Measurements from ENCODE around the gene FARS2. TPM values are rescaled to one million over a fixed set of nuclear protein-coding genes. Genes with fewer than 3 reads are reported as not detected.

Gene FARS2
- total and polyA plus RNA-seq, 2 donors (not counting 1 experiment from before 2014, with no cell fraction given), result 11.0 to 18.5 TPM

- no peak overlapping the region for H3K9ac ChIP-seq (ENCODE audit: insufficient read depth, low read length)
- no peak overlapping the region for H2AFZ ChIP-seq (ENCODE audit: low read length)
- peak overlapping the region in 1 of 4 experiments; percentile 24 for H3K4me3 ChIP-seq (replicated peaks in 1 of 4; ENCODE audit: control extremely low read depth in 1 of 4, insufficient read depth in 1 of 4, low read depth in 3 of 4, low read length in 4 of 4)
These were observed 237.2 kb downstream of the FARS2 start for GRCh38 chr6:5498579-5498899.

GRCh38 chr6:5499644-5500306 is 238.5 kb downstream of the FARS2 start:
- peaks cover 5% of the 10 kb centered on the region for H3K4me1 ChIP-seq (ENCODE audit: control insufficient read depth, extremely low read depth, insufficient read depth, low read length)
- no peaks in the 10 kb centered on the region for H3K36me3 ChIP-seq (ENCODE audit: control insufficient read depth, insufficient read depth, low read length)
- no peak overlapping the region for H2AFZ ChIP-seq (ENCODE audit: low read length)
- TF ChIP-seq, protein P1, sequence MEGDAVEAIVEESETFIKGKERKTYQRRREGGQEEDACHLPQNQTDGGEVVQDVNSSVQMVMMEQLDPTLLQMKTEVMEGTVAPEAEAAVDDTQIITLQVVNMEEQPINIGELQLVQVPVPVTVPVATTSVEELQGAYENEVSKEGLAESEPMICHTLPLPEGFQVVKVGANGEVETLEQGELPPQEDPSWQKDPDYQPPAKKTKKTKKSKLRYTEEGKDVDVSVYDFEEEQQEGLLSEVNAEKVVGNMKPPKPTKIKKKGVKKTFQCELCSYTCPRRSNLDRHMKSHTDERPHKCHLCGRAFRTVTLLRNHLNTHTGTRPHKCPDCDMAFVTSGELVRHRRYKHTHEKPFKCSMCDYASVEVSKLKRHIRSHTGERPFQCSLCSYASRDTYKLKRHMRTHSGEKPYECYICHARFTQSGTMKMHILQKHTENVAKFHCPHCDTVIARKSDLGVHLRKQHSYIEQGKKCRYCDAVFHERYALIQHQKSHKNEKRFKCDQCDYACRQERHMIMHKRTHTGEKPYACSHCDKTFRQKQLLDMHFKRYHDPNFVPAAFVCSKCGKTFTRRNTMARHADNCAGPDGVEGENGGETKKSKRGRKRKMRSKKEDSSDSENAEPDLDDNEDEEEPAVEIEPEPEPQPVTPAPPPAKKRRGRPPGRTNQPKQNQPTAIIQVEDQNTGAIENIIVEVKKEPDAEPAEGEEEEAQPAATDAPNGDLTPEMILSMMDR (conservative IDR thresholded peaks at IDR 0.05 in 1 of 2, IDR thresholded peaks at IDR 0.05 in 1 of 2; ENCODE audit: low read depth in 1 of 2, low read length in 2 of 2), result no peak
- no peak for TF ChIP-seq EZH2 (IDR thresholded peaks at IDR 0.05; ENCODE audit: low read length, missing control alignments)
- H3K9ac ChIP-seq (ENCODE audit: insufficient read depth, low read length), result no peak overlapping the region
- H3K4me3 ChIP-seq (replicated peaks in 1 of 4; ENCODE audit: control extremely low read depth in 1 of 4, insufficient read depth in 1 of 4, low read depth in 3 of 4, low read length in 4 of 4), result no peak overlapping the region
- H3K4me2 ChIP-seq (ENCODE audit: extremely low read depth, insufficient read depth, low read length), result no peak overlapping the region
- no peaks in the 10 kb centered on the region for H4K20me1 ChIP-seq (ENCODE audit: control insufficient read depth, extremely low read depth, insufficient read depth, low read length)
- no peaks in the 10 kb centered on the region for H3K79me2 ChIP-seq (ENCODE audit: control insufficient read depth, insufficient read depth, low read length)
- no peak overlapping the region for H3K27ac ChIP-seq (ENCODE audit: insufficient read depth, low read length)
- no peaks in the 10 kb centered on the region for H3K27me3 ChIP-seq (ENCODE audit: control insufficient read depth, insufficient read depth, low read length)
- peak; percentile 58 to 77 for DNase-seq (ENCODE audit: low read depth in 2 of 2)
- H3K9me3 ChIP-seq (ENCODE audit: control insufficient read depth, insufficient read depth, low read depth, low read length), result no peaks in the 10 kb centered on the region

More at GRCh38 chr6:5498579-5498899, 237.2 kb downstream of the FARS2 start:
- Histone ChIP-seq H3K27me3 (ENCODE audit: control insufficient read depth, insufficient read depth, low read length) (no peaks in the 10 kb centered on the region), H3K27ac (ENCODE audit: insufficient read depth, low read length) (no peak overlapping the region), H3K4me2 (ENCODE audit: extremely low read depth, insufficient read depth, low read length) (no peak overlapping the region), H3K4me1 (ENCODE audit: control insufficient read depth, extremely low read depth, insufficient read depth, low read length) (peaks cover 5% of the 10 kb centered on the region), H3K36me3 (ENCODE audit: control insufficient read depth, insufficient read depth, low read length) (no peaks in the 10 kb centered on the region), H3K79me2 (ENCODE audit: control insufficient read depth, insufficient read depth, low read length) (no peaks in the 10 kb centered on the region), H4K20me1 (ENCODE audit: control insufficient read depth, extremely low read depth, insufficient read depth, low read length) (no peaks in the 10 kb centered on the region), H3K9me3 (ENCODE audit: control insufficient read depth, insufficient read depth, low read depth, low read length) (no peaks in the 10 kb centered on the region)
- DNase-seq (ENCODE audit: low read depth in 2 of 2), result no peak
- TF ChIP-seq, protein P1 (conservative IDR thresholded peaks at IDR 0.05 in 1 of 2, IDR thresholded peaks at IDR 0.05 in 1 of 2; ENCODE audit: low read depth in 1 of 2, low read length in 2 of 2), result no peak
- TF ChIP-seq EZH2 (IDR thresholded peaks at IDR 0.05; ENCODE audit: low read length, missing control alignments), result no peak

GRCh38 chr6:5501837-5502236 is 240.5 kb downstream of the FARS2 start:
- H3K9me3 ChIP-seq (ENCODE audit: control insufficient read depth, insufficient read depth, low read depth, low read length), result no peaks in the 10 kb centered on the region
- H3K79me2 ChIP-seq (ENCODE audit: control insufficient read depth, insufficient read depth, low read length), result no peaks in the 10 kb centered on the region
- H3K27ac ChIP-seq (ENCODE audit: insufficient read depth, low read length), result no peak overlapping the region
- H3K9ac ChIP-seq (ENCODE audit: insufficient read depth, low read length), result no peak overlapping the region
- H2AFZ ChIP-seq (ENCODE audit: low read length), result no peak overlapping the region
- H3K27me3 ChIP-seq (ENCODE audit: control insufficient read depth, insufficient read depth, low read length), result no peaks in the 10 kb centered on the region
- peak in 1 of 2 donors; percentile 59 for DNase-seq (ENCODE audit: low read depth in 2 of 2)
- H3K4me1 ChIP-seq (ENCODE audit: control insufficient read depth, extremely low read depth, insufficient read depth, low read length), result peaks cover 5% of the 10 kb centered on the region
- no peaks in the 10 kb centered on the region for H4K20me1 ChIP-seq (ENCODE audit: control insufficient read depth, extremely low read depth, insufficient read depth, low read length)
- TF ChIP-seq, protein P1 (conservative IDR thresholded peaks at IDR 0.05 in 1 of 2, IDR thresholded peaks at IDR 0.05 in 1 of 2; ENCODE audit: low read depth in 1 of 2, low read length in 2 of 2), result no peak
- no peak for TF ChIP-seq EZH2 (IDR thresholded peaks at IDR 0.05; ENCODE audit: low read length, missing control alignments)
- no peak overlapping the region for H3K4me3 ChIP-seq (replicated peaks in 1 of 4; ENCODE audit: control extremely low read depth in 1 of 4, insufficient read depth in 1 of 4, low read depth in 3 of 4, low read length in 4 of 4)
- H3K4me2 ChIP-seq (ENCODE audit: extremely low read depth, insufficient read depth, low read length), result no peak overlapping the region
- H3K36me3 ChIP-seq (ENCODE audit: control insufficient read depth, insufficient read depth, low read length), result no peaks in the 10 kb centered on the region

All from fibroblast of lung (primary cell).